HepG2 (cell line): ENCODE results near the gene USF2. TPM values are rescaled to one million over a fixed set of nuclear protein-coding genes. Genes with fewer than 3 reads are reported as not detected.
A peak's percentile ranks its signal among the peaks of the same experiment; 100 is the strongest.
"Not testable (repeated sequence)": the region's sequence is repeated elsewhere in the genome, so short reads cannot be mapped to it uniquely, and the experiment has no call there.

Experiments used
- ATAC-seq: fragments of 200-7000 bp; cut with Tn5 transposase; 3 replicates; pipeline ENCODE4 v1.9.1; 2020; ENCODE audit warnings: mild to moderate bottlenecking, moderate library complexity
- BruUV-seq: library from RNA; stranded (reverse); fragments of 400-500 nt; replicated peaks from 2 replicates; lab custom pipeline; 2021; lab: Mats Ljungman, UMichigan
- CTCF ChIA-PET: fragments of 300-600 bp; formaldehyde crosslinking; extraction: SDS; loops from one replicate; lab custom pipeline; 2021; ENCODE audit warnings: low total read pairs, inconsistent platforms, low intra/inter-chr PET ratio; lab: Yijun Ruan, JAX
- POLR2A ChIA-PET: fragments of 350-600 bp; sonication (Branson Sonifier 250); formaldehyde crosslinking; loops from one replicate; lab custom pipeline; 2020; ENCODE audit warnings: antibody characterized with exemption, inconsistent platforms; lab: Yijun Ruan, JAX
- DNase-seq: peaks from one replicate; pipeline ENCODE4 v3.0.0-alpha.2; 2015; ENCODE audit warnings: low spot score
- FAIRE-seq: peaks from 3 replicates; lab custom pipeline; 2011; peaks lifted over from hg19 to GRCh38; lab: Jason Lieb, UNC
- H2AFZ ChIP-seq: one replicate; pipeline ENCODE4 v1.6.1; 2011; ENCODE audit warnings: low read length, inconsistent platforms
- H3K27ac ChIP-seq: fragments of 300-600 bp; 3 replicates; pipeline ENCODE4 v1.8.0; 2011; ENCODE audit warnings: mixed run types, mild to moderate bottlenecking, mixed read lengths, low read length, inconsistent platforms; ENCODE audit not compliant: insufficient read depth; ENCODE audit errors: extremely low read length
- H3K27me3 ChIP-seq, 2 experiments: fragments of 200-600 bp in 1 of 2; 2 replicates in 1 of 2; 3 replicates in 1 of 2; pipeline versions ENCODE4 v1.6.0 to v1.8.0; 2011; ENCODE audit warnings: low read length in 2 of 2, mild to moderate bottlenecking in 2 of 2, moderate library complexity in 2 of 2, inconsistent platforms in 1 of 2; ENCODE audit not compliant: insufficient read depth in 2 of 2, control insufficient read depth in 1 of 2
- H3K36me3 ChIP-seq, 2 experiments: fragments of 200-600 bp in 1 of 2; replicated peaks in 1 of 2; 2 replicates in 1 of 2; 3 replicates in 1 of 2; pipeline versions ENCODE4 v1.5.1 to v1.8.0; 2011; ENCODE audit warnings: low read length in 2 of 2, inconsistent platforms in 1 of 2; ENCODE audit not compliant: insufficient read depth in 2 of 2, control insufficient read depth in 1 of 2
- H3K4me1 ChIP-seq: 2 replicates; pipeline ENCODE4 v1.5.1; 2012; ENCODE audit warnings: low read length, inconsistent platforms; ENCODE audit not compliant: insufficient read depth
- H3K4me2 ChIP-seq: 2 replicates; pipeline ENCODE4 v1.6.0; 2011; ENCODE audit warnings: low read depth, low read length, inconsistent platforms
- H3K4me3 ChIP-seq, 3 experiments: fragments of 200-600 bp in 1 of 3; sonication (generic), shearing (Covaris generic) in 1 of 3; replicated peaks in 1 of 3; 2 replicates each; pipeline ENCODE4 v1.5.1; 2011 to 2016; ENCODE audit warnings: low read length in 3 of 3, inconsistent platforms in 2 of 3, low read depth in 2 of 3, mild to moderate bottlenecking in 2 of 3, control low read depth in 1 of 3, mixed read lengths in 1 of 3; ENCODE audit not compliant: insufficient read depth in 1 of 3
- H3K79me2 ChIP-seq: one replicate; pipeline ENCODE4 v1.6.1; 2011; ENCODE audit warnings: low read length, inconsistent platforms; ENCODE audit not compliant: insufficient read depth
- H3K9ac ChIP-seq: 2 replicates; pipeline ENCODE4 v1.6.0; 2011; ENCODE audit warnings: mild to moderate bottlenecking, low read depth, low read length, inconsistent platforms; ENCODE audit not compliant: insufficient read depth
- H3K9me3 ChIP-seq: 2 replicates; pipeline ENCODE4 v1.5.1; 2012; ENCODE audit warnings: mild to moderate bottlenecking, low read length
- H4K20me1 ChIP-seq: 2 replicates; pipeline ENCODE4 v1.6.0; 2011; ENCODE audit warnings: inconsistent platforms, mild to moderate bottlenecking, low read length, moderate library complexity; ENCODE audit not compliant: insufficient read depth
- DPF2 ChIP-seq: sonication (generic); formaldehyde crosslinking; IDR thresholded peaks from 2 replicates; pipeline ENCODE4 v1.4.0; 2020; ENCODE audit warnings: mild to moderate bottlenecking, low read depth, missing genetic modification reagents, borderline replicate concordance
- EEA1 ChIP-seq: sonication (generic); formaldehyde crosslinking; IDR thresholded peaks from 2 replicates; pipeline ENCODE4 v1.5.1; 2020; ENCODE audit warnings: mild to moderate bottlenecking, missing genetic modification reagents, borderline replicate concordance
- FOSL2 ChIP-seq: sonication (generic); formaldehyde crosslinking; IDR thresholded peaks from 2 replicates; pipeline ENCODE4 v1.4.0; 2020; ENCODE audit warnings: missing genetic modification reagents
- ZNF563 ChIP-seq: sonication (generic); formaldehyde crosslinking; IDR thresholded peaks from 2 replicates; pipeline ENCODE4 v1.8.0; 2022; ENCODE audit warnings: mild to moderate bottlenecking, moderate library complexity, missing genetic modification reagents
- WGBS: methylation state at CpG from one replicate; pipeline ENCODE4 v1.1.6; 2017; ENCODE audit warnings: low lambda C conversion rate; 5-methylcytosine and 5-hydroxymethylcytosine counted together
- in situ Hi-C: cut with HindIII; loops from 2 replicates; pipeline ENCODE4 v1.10.0; 2017; ENCODE audit warnings: low pct_unique_long_range_greater_than_20kb; ENCODE audit not compliant: extremely low pct_ligation_motif_present
- intact Hi-C: fragments of 100-400 bp; cut with micrococcal nuclease; formaldehyde crosslinking; loops from one replicate; pipeline ENCODE4 v1.10.0; 2022; ENCODE audit not compliant: unreplicated experiment
- polyA plus RNA-seq, 8 experiments: library from polyadenylated mRNA; depleted of rRNA in 3 of 8; stranded (reverse) in 7 of 8; unstranded in 1 of 8; fragments of >200 nt; fragmentation: Illumina TruSeq in 4 of 8; extraction: Trizol in 4 of 8; gene quantifications; 2 replicates each; pipeline versions ENCODE4 v1.2.1 to v1.2.3, GENCODE V29; 2011 to 2016; ENCODE audit warnings: low read depth in 4 of 8, missing spikeins in 1 of 8, mixed read lengths in 1 of 8; ENCODE audit not compliant: insufficient read depth in 1 of 8
- total RNA-seq, 5 experiments: library from RNA; depleted of rRNA; stranded (reverse); fragments of >200 nt; fragmentation: Illumina TruSeq; extraction: Trizol; gene quantifications; 2 replicates each; pipeline ENCODE4 v1.2.3, GENCODE V29; 2016; ENCODE audit warnings: low read depth in 1 of 5
- TF ChIP-seq, protein P1 (sequence below): IDR thresholded peaks from 2 replicates; pipeline ENCODE4 v1.6.1; 2016; ENCODE audit warnings: missing biosample characterization, missing genetic modification reagents, low read depth
- TF ChIP-seq, protein P2 (sequence below): sonication (generic); formaldehyde crosslinking; IDR thresholded peaks from 2 replicates; pipeline ENCODE4 v1.8.1; 2022; ENCODE audit warnings: mild to moderate bottlenecking, missing genetic modification reagents
- TF ChIP-seq, protein P3 (sequence below): sonication (generic); formaldehyde crosslinking; IDR thresholded peaks from 2 replicates; pipeline ENCODE4 v1.4.0; 2020; ENCODE audit warnings: missing genetic modification reagents
- TF ChIP-seq, protein P4 (sequence below): sonication (generic); formaldehyde crosslinking; IDR thresholded peaks from 2 replicates; pipeline ENCODE4 v1.4.0; 2020; ENCODE audit warnings: missing genetic modification reagents

USF2 gene
- total and polyA plus RNA-seq, 2 of the 13 experiments (the other 11 are each of a cell fraction or from before 2014, with no cell fraction given): 54.9 to 106 TPM

DNA sequence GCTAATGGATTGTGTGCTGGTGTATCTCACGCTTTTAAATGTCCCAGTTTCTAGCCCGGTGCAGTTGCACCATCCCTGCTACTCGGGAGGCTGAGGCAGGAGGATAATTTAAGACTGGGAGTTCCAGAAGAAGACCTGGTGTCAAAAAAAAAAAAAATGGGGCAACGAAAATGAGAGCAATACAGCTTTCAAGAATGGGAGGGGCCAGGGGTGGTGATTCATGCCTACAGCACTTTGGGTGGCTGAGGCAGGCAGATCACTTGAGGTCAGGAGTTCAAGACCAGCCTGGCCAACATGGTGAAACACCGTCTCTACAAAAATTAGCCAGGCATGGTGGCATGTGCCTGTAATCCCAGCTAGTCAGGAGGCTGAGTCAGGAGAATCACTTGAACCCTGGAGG, 17.3 kb downstream of the USF2 start:
- H3K4me2 ChIP-seq, ATAC-seq, BruUV-seq, H3K36me3 ChIP-seq, FAIRE-seq, H3K27ac ChIP-seq, H3K4me3 ChIP-seq, H3K79me2 ChIP-seq, CTCF ChIA-PET: not testable (repeated sequence)
- H3K4me1 ChIP-seq: peaks cover 73% of the 10 kb centered on the region
- WGBS: 27% methylated on average over 4 of the region's 5 CpGs
- TF ChIP-seq FOSL2: peak; percentile 25; the same call in 1 of the 2 replicates
- TF ChIP-seq, all 625 proteins: peak for 1; not testable (repeated sequence) for 624
- DNase-seq: peak; percentile 48
- H4K20me1 ChIP-seq, H2AFZ ChIP-seq, POLR2A ChIA-PET, H3K9ac ChIP-seq, in situ Hi-C loops, H3K27me3 ChIP-seq, intact Hi-C loops, H3K9me3 ChIP-seq: not testable (repeated sequence)

DNA sequence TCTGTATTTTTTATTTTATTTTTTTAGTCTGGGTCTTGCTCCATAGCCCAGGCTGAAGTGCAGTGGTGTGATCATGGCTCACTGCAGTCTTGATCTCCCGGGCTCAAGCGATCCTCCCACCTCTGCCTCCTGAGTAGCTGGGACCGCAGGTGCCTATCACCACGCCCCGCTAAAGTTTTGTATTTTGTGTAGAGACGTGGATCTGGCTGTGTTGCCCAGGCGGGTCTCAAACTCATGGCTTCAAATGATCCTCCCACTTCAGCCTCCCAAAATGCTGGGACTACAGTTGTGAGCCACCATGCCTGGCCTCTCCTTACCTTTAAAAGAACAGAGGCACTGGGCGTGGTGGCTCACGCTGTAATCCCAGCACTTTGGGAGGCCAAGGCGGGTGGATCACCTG, 19.0 kb downstream of the USF2 start:
- no TSS peak for BruUV-seq
- H3K4me2 ChIP-seq: no peak overlapping the region
- H2AFZ ChIP-seq: no peak overlapping the region
- POLR2A ChIA-PET: no interaction called here
- WGBS: 65% methylated on average over 8 of the region's 10 CpGs
- H3K4me1 ChIP-seq: peaks cover 66% of the 10 kb centered on the region
- H3K4me3 ChIP-seq: no peak overlapping the region
- no peak for DNase-seq
- intact Hi-C loops (no loop called here), in situ Hi-C loops (no loop called here)
- FAIRE-seq: no peak
- CTCF ChIA-PET: no interaction called here
- no peaks in the 10 kb centered on the region for H3K36me3 ChIP-seq
- ATAC-seq: no peak
- H3K27me3 ChIP-seq: peaks cover 0 to 21% of the 10 kb centered on the region in 2 experiments; a peak in 3 of 5 replicates
- H3K79me2 ChIP-seq: no peaks in the 10 kb centered on the region
- H3K9ac ChIP-seq: no peak overlapping the region
- no peaks in the 10 kb centered on the region for H3K9me3 ChIP-seq
- no peaks in the 10 kb centered on the region for H4K20me1 ChIP-seq
- no peak overlapping the region for H3K27ac ChIP-seq
- TF ChIP-seq, protein P1, sequence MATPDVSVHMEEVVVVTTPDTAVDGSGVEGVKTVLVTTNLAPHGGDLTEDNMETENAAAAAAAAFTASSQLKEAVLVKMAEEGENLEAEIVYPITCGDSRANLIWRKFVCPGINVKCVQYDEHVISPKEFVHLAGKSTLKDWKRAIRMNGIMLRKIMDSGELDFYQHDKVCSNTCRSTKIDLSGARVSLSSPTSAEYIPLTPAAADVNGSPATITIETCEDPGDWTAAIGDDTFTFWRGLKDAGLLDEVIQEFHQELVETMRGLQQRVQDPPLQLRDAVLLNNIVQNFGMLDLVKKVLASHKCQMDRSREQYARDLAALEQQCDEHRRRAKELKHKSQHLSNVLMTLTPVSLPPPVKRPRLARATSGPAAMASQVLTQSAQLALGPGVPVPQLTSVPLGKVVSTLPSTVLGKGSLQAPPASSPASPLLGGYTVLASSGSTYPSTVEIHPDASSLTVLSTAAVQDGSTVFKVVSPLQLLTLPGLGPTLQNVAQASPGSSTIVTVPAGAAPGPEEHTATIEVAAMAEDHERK (CRISPR knock-in tag): no peak
- TF ChIP-seq DPF2 (CRISPR knock-in tag): no peak
- TF ChIP-seq, protein P2, sequence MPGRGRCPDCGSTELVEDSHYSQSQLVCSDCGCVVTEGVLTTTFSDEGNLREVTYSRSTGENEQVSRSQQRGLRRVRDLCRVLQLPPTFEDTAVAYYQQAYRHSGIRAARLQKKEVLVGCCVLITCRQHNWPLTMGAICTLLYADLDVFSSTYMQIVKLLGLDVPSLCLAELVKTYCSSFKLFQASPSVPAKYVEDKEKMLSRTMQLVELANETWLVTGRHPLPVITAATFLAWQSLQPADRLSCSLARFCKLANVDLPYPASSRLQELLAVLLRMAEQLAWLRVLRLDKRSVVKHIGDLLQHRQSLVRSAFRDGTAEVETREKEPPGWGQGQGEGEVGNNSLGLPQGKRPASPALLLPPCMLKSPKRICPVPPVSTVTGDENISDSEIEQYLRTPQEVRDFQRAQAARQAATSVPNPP (CRISPR knock-in tag): no peak
- TF ChIP-seq ZNF563 (CRISPR knock-in tag): no peak
- TF ChIP-seq EEA1 (CRISPR knock-in tag): no peak
- TF ChIP-seq, protein P3, sequence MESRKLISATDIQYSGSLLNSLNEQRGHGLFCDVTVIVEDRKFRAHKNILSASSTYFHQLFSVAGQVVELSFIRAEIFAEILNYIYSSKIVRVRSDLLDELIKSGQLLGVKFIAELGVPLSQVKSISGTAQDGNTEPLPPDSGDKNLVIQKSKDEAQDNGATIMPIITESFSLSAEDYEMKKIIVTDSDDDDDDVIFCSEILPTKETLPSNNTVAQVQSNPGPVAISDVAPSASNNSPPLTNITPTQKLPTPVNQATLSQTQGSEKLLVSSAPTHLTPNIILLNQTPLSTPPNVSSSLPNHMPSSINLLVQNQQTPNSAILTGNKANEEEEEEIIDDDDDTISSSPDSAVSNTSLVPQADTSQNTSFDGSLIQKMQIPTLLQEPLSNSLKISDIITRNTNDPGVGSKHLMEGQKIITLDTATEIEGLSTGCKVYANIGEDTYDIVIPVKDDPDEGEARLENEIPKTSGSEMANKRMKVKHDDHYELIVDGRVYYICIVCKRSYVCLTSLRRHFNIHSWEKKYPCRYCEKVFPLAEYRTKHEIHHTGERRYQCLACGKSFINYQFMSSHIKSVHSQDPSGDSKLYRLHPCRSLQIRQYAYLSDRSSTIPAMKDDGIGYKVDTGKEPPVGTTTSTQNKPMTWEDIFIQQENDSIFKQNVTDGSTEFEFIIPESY (CRISPR knock-in tag): no peak
- TF ChIP-seq, protein P4, sequence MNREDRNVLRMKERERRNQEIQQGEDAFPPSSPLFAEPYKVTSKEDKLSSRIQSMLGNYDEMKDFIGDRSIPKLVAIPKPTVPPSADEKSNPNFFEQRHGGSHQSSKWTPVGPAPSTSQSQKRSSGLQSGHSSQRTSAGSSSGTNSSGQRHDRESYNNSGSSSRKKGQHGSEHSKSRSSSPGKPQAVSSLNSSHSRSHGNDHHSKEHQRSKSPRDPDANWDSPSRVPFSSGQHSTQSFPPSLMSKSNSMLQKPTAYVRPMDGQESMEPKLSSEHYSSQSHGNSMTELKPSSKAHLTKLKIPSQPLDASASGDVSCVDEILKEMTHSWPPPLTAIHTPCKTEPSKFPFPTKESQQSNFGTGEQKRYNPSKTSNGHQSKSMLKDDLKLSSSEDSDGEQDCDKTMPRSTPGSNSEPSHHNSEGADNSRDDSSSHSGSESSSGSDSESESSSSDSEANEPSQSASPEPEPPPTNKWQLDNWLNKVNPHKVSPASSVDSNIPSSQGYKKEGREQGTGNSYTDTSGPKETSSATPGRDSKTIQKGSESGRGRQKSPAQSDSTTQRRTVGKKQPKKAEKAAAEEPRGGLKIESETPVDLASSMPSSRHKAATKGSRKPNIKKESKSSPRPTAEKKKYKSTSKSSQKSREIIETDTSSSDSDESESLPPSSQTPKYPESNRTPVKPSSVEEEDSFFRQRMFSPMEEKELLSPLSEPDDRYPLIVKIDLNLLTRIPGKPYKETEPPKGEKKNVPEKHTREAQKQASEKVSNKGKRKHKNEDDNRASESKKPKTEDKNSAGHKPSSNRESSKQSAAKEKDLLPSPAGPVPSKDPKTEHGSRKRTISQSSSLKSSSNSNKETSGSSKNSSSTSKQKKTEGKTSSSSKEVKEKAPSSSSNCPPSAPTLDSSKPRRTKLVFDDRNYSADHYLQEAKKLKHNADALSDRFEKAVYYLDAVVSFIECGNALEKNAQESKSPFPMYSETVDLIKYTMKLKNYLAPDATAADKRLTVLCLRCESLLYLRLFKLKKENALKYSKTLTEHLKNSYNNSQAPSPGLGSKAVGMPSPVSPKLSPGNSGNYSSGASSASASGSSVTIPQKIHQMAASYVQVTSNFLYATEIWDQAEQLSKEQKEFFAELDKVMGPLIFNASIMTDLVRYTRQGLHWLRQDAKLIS (CRISPR knock-in tag): no peak
